Stimulated activated CD8-positive, alpha-beta memory T cell treated with anti-CD3 and anti-CD28 coated beads, Interleukin-4, amount 100 ng/mL, for 24 hours (primary cell): ENCODE results near the gene PTPRJ.

Experiments used
- DNase-seq: peaks from one replicate; pipeline ENCODE4 v3.0.0-alpha.2; 2020; ENCODE audit warnings: low read depth

PTPRJ gene

DNA sequence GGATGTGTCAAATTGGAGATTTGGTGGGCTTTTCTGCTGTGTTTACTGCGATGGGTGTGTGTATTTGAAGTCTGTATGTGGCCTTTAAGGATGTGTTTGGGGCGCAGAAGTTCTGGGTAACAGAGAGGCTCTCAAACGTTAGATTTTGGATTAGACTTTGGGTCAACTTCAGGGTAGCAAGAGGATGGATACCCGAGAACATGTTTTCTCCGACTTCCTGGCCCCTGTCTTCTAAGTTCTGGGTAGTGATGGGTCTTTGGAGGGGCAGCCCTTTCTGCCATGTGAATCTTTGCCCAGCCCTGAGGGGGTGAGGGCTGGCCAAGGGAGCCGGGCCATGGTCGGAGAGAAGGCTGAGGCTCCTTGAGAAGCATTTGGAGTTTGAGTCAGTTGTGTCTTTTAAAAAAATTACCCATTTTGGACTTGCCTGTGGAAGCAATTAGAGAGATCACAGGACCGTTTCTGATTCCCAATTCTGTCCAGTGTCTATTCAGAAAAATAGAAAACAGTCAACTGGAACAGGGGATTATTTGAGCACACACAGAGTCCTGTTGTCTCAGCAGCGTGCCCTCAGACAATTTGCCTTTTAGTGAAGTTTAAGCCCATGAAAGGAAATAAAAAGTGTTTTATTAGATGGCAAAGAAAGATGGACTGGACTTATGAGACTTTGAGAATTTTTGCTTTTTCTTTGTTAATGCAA lies 114.4 kb downstream of the PTPRJ start:
- DNase-seq = no peak

DNA sequence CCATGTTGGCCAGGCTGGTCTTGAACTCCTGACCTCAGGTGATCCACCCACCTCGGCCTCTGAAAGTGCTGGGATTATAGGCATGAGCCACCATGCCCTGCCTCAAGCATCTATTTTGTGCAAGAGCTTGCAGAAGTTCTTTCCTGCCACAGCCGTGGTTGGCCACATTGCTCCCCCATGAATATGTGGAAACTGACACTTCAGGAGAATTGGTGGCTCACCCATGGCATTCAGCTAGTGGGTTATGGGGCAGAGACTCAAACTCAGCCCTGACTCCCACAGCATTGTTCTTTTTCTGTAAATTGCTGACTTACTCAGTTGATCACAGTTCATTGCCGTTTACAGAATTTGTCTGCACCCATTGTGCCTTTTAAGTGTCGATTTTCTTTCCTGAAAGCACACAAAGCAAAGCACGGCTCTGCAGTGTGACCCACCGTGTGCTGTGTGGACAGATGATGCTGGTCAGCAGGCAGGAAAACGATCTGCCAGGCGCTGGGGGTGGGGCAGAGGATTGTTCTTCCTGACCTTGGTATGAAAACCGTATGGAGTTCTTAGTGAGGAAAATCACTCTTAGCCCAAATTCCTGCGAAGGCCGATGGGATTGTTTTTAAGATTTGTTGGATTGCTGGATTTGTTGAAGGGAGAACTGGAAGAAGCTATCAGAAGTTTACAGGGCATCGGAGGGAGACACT lies 115.6 kb downstream of the PTPRJ start:
- DNase-seq = no peak

DNA sequence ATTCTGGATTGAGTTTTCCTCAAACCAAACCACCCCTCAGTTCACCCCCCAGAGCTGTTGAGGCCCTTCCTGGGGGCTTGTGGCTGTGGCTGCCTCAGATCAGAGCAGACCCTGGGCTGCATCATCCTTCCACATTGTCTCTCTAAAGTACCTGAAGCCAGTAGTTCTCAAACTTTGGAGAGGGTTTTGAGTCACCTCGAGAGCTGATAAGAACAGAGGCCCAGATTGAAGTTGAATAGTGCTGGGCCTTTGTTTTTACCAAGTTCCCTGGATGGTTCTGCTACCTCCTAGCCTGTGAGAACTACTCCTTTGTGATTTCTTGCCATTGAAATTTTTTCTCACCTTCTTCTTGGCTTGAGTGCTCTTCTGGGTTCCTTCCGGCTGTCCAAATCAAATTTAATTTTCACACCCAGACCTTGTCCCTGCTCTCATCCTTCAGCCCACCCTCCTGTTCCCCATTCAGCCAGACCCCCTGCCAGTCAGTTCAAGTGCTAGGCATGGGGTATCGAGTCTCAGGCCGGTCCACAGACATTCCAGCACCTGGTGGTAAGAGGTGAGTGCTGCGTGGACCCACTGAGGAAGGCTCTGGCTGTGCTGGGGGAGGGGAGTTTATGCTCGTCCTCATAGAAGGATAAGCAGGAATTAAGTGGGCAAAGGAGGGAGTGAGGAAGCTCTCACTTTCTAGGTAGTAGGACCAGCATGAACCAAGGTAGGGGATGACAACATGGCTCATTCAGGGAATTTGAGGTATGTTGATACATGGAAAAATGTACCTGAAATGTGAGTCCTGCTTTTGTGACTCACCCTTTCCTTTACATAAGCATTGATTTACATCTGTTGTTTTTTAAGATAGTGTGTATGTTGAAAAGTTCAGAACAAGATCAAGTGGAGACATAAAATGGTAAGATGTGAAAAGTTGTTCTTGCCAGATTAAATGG lies 116.5 kb downstream of the PTPRJ start:
- DNase-seq = no peak

DNA sequence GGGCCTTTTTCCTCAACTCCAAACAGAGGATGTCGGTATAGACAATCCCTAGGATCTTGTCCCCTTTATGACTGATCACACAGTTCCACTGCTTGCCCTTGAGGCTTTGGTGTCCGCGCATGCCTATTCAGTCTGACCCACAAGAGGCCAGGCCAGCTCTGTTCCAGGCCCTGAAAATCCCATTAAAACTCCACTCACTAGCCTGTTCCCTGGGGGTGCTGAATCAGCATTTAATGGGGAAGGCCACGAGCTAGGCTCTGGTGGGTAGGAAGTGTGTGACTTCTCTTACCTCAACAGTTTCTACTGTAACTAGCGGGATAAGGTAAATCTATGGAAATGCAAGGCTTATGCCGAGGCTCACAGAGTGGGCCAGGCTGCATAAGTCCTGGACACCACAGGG lies 117.7 kb downstream of the PTPRJ start:
- DNase-seq = no peak

DNA sequence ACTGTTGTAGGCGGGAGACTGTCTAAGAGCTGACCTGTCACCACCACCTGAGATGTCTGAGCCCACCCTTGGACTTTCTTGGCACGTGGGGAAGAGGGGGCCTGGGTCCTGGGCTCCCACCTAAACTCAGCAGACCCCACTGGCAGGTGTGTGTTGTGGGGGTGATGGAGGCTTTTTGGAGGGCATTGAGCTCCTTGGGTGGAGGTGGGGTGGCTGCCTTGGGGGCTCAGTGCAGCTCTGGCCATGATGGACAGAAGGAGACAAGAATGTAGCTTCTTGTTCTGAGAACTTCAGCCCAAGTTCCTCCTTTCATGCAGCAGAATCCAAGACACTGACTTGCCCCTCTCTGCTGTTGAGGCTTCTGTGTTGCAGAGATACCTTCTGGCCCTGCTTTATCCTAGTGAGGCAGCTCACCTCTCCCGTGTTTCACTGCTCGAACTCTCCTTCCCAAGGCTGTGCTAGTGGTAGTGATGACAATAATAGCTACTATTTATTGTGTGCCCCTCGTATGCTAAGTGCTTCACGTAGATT lies 119.6 kb downstream of the PTPRJ start:
- no peak for DNase-seq

DNA sequence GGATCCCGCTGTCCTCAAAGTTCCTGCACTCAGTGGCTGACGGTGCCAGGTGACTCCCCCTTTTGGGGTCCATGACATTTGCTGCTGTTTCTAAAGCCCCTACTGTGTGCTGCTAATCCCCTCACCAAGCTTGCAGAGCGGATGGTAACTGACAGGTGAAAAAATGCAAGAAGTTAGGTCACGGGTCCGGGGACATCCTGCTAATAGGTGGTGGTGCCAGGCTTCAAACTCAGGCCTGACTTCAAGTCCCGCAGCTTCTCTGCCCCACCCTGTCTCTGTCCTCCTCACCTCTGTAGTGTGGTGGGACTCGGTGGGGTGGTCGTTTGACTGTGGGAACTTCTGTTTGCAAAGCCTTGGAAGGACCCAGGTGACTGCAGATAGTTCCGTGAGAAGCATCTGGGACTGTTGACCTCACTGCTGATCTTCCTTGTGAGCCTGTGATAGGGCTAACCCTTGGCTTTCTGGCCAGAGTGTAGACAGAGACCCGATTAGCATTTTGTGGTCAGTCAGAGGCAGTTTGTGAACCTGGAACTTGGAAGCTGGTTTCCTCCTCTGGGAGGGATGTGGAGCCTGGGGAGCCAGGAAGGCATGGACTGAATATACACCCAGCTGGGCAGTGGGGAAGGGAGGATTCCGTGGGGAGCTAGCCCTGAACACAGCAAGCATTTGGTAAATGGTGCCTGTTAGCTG lies 120.8 kb downstream of the PTPRJ start:
- no peak for DNase-seq

DNA sequence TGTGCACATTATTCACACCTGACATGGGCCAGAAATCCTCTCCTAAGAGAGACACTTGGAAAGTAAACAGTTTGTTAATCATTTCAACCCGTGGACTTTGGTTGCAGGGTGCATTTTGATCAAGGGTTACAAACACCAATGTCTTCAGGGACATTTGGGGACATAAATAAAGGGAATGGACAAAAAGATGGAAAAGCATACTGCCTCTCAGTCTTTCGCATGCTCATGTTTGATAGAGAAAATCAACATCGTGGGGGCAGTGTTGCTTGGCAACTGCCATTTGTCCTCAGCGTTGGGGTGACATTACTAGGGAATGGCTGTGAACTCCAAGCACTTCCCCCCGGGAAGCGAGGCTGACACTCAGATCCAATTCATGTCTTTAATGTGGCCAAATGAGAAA lies 121.6 kb downstream of the PTPRJ start:
- no peak for DNase-seq

DNA sequence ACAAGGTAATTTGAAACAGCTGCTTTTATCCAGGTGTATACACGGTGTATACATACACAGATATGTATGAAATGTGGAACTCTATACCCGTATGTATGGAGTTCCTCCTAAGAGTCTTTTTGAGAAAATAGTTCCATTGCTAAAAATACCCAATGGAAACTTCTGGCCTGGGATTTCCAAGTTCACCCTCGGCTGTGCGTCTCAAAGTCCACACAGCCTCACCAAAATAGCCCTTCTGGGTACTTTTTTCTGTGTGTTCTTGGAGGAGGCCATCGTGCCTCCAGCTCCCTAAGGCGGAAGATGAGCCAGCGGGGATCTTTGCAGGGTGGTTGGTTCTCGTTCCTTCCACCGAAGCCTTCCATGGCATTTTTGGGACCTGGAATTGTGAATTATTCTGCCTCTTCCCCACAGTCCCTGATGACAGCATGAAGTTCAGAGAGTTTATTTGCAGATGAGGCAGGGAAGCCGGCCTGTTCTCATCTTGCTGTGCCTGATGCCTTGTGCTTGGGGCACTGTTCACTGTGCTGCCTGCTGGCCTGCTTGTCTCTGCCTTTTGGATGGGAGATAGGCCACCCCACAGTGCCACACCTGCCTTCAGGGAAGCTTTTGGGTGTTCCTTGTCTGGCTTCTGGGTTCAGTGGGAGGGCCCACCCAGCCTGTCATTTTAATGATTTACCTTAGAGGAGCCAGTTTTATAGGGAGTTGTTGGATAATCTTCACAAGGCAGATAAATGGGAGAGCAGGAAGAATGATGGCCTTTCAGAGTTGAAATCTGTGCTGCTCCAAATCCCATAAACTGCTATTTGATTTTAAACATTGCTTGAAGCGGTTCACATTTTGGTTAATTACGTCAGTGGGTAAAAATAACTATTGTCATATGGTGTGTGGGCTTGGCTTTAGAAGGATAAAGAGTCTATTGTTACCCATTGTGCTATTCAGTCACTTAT lies 123.5 kb downstream of the PTPRJ start:
- DNase-seq = no peak

DNA sequence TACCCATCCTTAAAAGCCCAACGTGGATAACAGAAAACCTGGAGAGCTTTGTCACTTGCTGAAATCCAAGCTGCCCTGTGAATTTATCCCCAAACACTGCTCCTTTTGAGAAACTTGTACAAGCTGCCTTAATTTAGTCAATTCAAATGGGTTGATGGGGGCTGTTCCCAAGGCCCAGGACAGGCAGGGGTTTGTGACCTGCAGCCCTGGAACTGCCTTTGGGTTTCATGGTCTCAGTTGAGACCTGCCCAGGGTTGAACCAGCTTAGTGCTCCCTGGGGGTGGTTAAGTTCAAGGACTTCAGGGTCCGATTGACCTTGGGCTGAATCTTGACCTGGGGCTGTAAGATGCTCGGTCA lies 124.2 kb downstream of the PTPRJ start:
- no peak for DNase-seq

DNA sequence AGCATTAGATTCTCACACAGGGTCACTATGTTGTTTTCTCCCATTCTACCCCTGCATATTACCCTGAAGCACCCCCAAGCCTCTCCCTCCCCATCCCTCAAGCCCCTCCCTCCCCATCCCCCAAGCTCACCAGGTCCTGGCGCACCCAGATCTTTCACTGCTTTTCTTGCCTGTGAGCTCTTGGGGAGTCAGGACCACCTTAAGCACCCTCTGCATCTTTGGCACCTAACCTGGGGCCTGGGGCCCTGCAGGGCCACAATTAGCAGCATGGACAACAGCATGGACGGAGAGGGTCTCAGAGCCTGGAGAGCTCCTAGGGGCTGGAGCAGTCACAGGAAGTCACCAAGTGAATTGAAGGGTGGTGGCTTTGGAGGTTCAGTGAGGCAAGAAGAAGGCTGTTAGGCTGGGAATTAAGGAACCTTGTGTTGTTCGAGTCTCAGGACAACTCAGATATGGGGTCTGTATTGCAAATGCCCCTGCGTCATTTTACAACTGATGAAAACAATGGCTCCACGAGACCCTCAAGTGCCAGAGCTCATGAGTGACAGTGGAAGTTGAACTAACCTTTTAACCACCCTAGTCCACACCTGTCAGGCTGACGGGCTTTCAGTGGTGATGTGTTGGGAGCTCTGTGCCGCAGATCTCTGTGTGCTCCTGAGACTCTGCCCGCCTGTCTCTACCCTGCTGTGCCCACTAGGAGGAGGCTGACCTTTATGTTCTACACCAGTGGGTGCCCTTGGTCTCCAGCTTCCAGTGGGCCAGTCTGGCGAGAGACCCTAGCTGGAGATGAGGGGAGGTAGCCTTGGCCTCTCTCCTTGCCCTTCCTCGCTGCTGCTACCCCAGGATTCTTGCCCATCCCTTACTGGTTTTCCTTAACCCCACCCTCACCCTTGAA lies 125.0 kb downstream of the PTPRJ start:
- no peak for DNase-seq

DNA sequence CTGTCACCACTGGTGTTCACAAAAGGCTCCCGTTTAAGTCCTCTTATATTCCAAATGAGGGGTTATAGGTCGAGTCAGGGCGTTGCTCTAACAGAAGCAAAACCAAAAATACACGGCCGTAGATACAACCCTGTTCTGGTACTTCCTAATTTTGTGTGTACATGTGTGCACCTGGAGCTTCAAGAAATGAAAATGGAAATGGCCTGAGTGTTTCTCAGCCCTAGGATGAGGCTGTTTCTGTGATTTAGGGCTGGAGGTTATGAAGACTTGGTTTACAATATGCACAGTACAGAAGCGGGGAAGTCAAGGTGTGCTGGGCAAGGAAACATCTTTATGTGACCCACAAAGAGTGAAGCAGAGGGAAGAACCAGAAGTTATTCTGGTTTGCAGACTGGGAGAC lies 125.8 kb downstream of the PTPRJ start:
- DNase-seq = no peak

DNA sequence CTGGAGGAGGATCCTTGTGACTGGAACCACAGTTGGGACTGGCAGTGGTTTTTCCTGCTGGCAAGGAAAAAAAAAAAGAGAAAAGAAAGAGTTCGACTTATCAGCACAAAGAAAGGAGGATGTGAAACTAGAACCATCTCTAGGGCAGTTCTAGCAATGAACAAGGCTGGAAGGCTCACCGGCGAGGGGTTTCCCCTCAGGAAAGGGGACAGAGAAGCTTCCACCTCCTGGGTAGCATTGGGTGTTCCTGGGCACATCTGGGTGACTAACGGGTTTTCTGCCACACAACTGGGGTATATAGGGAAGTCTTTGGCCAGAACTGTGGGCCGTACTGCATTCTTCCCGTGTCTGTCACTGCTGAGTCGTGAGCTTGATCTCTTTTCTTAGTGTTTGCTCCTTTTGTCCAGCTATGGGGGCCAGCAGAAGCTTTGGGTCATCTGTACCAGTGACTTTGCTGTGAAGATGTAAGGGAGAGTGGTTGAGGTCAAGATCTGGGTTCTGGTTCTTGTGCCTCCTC lies 126.9 kb downstream of the PTPRJ start:
- DNase-seq = no peak

DNA sequence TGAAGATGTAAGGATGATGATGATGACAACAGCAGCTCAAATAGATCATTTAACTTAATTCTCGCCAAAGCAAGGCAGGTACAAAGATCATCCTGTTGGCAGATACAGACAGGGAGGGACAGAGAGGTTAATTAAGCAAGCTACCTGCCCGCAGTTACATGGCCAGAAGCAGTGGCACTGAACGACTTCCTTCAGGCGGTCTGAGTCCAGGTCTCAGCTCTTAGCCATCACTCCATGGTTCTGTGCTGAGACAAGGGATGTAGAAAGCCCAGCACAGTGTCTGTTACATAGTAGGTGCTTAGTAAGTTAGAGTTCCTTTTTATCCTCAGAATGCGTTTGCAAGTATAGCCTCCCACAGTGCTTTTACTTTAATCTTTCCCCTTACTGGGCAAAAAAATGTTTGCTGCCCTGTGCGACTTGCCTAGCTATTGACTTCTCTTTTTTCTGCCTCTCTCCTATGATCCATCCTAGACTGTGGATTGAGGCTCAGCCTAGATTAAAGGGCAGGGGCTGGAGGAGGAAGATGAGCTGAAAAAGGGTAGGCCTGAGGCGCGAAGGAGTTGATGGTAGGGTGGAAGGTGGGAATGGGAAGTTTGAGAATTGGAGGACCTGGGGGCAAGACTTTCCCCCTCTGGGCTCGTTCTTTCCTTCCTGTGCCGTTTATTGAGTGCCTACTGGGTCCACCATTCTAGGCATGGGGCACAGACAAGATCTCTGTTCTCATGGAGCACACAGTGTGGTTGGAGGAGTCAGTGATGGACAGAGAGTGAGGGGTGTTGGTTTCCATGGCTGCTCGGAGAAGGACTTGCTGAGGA lies 128.1 kb downstream of the PTPRJ start:
- no peak for DNase-seq

DNA sequence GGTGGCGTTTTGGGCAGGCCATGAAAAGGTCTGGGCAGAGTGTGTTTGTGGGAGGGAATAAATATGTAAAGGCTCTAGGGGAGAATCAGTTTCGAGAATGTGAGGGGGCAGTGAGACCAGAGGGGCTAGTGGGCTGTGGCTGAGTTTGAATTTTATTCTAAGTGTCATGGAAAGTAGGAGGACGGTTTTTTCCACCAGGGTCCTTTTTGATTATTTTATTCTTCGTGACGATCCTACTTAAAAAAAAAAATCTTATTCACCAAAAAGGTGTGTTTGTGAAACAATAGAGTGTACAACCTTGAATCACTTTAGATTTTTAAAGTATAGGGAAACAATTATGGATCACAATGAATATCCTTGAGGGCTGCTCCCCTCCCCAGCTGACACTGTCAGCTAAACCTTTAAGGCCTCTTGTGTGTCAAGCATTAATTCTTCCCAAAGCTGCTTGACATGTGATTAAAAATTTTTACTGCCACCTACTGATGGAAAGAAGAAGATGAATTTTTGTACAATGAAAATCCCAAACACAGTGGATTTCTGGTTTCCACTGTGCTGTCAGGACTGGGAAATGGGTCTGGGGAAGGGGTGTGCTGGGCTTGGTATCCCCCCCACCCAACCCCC lies 128.8 kb downstream of the PTPRJ start:
- no peak for DNase-seq

DNA sequence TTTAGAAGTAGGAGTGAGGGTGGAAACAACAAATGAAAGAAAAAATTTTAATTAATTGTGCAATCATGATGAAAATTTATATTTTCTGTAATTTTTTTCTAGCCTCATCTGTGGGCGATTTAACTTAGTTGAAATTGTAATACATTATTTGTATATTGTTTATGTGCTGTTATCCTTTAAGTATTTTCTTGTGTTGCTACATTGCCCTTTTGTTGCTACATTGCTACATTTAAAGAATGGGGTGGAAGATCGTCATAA lies 130.1 kb downstream of the PTPRJ start:
- DNase-seq = no peak

DNA sequence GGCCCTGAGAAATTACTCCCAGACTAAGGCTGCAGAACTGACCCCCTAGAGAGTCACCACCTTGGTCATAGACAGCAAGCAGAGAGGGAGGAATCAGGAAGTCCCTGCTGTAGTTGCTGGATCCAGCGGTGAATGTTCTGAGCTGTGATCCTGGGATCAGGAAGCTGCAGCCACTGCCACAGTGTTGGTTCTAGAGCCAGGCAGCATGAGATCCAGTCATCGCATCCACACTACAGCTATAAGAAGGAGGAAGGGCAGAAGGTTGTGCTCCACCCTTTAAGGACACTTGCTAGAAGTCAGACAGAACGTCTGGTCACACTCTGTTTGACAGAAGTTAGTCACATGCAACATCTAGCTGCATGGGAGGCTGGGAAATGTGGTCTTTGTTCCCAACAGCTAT lies 131.5 kb downstream of the PTPRJ start:
- DNase-seq = no peak

DNA sequence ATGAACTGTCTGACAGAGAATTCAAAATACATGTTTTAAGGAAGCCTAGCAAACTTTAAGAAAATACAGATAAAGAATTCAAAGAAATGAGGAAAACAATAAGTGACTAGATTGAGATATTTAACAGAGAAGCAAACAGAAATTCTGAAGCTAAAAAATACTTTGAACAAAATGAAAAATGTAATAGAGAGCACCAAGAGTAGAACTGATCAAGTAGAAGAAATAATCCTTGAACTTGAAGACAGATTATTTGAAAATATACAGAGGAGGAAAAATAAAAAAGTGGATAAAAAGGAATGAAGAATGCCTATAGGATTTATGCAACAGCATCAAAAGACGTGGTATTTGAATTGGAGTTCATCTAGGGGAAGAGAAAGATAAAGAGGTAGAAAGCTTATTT lies 134.4 kb downstream of the PTPRJ start:
- DNase-seq = no peak

DNA sequence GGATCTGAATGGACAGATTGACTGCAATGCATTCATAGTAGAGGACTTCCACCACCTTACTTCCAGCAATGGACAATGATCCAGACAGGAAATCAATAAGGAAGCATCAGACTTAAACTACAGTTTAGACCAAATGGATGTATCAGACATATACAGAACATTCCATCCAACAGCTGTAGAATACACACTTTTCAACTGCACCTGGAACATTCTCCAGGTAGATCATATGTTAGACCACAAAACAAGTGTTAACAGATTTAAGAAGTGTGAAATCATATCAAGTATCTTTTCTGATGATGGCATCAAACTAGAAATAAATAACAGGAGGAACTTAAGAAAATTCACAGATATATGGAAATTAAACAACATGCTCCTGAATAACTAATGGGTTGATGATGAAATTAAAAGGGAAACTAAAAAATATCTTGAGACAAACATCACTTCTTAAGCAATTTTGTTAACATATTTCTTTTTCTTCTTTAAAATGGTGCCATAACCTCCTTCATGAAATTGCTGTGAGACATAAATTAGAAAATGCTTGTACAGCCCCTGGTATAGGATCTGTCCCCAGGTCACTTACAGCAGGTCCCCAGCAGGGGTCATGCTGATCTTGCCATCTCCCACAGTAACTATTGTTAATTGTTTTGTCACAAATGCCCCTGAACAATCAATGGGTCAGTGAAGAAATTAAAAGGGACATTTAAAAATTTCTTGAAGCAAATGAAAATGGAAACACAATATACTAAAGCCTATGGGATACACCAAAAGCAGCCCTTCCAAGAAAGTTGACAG lies 136.3 kb downstream of the PTPRJ start:
- no peak for DNase-seq
